IMR-90 (cell line): ENCODE data around the gene CD38. TPM values are rescaled to one million over a fixed set of nuclear protein-coding genes. Genes with fewer than 3 reads are reported as not detected.

Source experiments
- ATAC-seq: fragments of 200-7000 bp; cut with Tn5 transposase; 2 replicates; pipeline ENCODE4 v1.9.1; 2020; ENCODE audit warnings: low read depth, mild to moderate bottlenecking, moderate library complexity
- BruUV-seq: library from RNA; stranded (reverse); fragments of 400-500 nt; replicated peaks from 2 replicates; lab custom pipeline; 2021; lab: Mats Ljungman, UMichigan
- CTCF ChIA-PET: fragments of 300-600 bp; formaldehyde crosslinking; extraction: SDS; loops from one replicate; lab custom pipeline; 2021; ENCODE audit warnings: antibody characterized with exemption; lab: Yijun Ruan, JAX
- POLR2A ChIA-PET: fragments of 300-600 bp; sonication (Branson Sonifier 250); formaldehyde crosslinking; loops from one replicate; lab custom pipeline; 2022; ENCODE audit warnings: antibody characterized with exemption; ENCODE audit not compliant: unreplicated experiment; lab: Charles Lee
- DNase-seq: peaks from one replicate; pipeline ENCODE4 v3.0.0; 2013
- H2AFZ ChIP-seq: replicated peaks from 2 replicates; pipeline ENCODE3; 2013; ENCODE audit warnings: low read length, mild to moderate bottlenecking; ENCODE audit not compliant: poor library complexity
- H2AK5ac ChIP-seq: 2 replicates; pipeline ENCODE4 v1.6.1; 2013; ENCODE audit warnings: low read depth, low read length, inconsistent platforms
- H2AK9ac ChIP-seq: replicated peaks from 2 replicates; pipeline ENCODE3; 2013; ENCODE audit warnings: mild to moderate bottlenecking, low read depth, low read length, moderate library complexity; ENCODE audit not compliant: poor library complexity
- H2BK120ac ChIP-seq: 2 replicates; pipeline ENCODE4 v1.6.1; 2013; ENCODE audit warnings: low read depth, low read length, inconsistent platforms
- H2BK15ac ChIP-seq: 3 replicates; pipeline ENCODE4 v1.6.1; 2013; ENCODE audit warnings: low read depth, low read length, inconsistent platforms
- H2BK20ac ChIP-seq: 2 replicates; pipeline ENCODE4 v1.6.1; 2013; ENCODE audit warnings: low read depth, mild to moderate bottlenecking, inconsistent platforms, low read length, moderate library complexity
- H2BK5ac ChIP-seq: 2 replicates; pipeline ENCODE4 v1.6.1; 2013; ENCODE audit warnings: mild to moderate bottlenecking, low read depth, low read length, inconsistent platforms; ENCODE audit not compliant: poor library complexity, severe bottlenecking
- H3K14ac ChIP-seq: replicated peaks from 2 replicates; pipeline ENCODE4 v1.6.1; 2013; ENCODE audit warnings: low read depth, low read length, inconsistent platforms
- H3K18ac ChIP-seq: 2 replicates; pipeline ENCODE4 v1.6.1; 2013; ENCODE audit warnings: low read depth, low read length, control low read depth
- H3K23ac ChIP-seq: 2 replicates; pipeline ENCODE4 v1.6.1; 2013; ENCODE audit warnings: low read depth, low read length, inconsistent platforms
- H3K27ac ChIP-seq: 2 replicates; pipeline ENCODE4 v1.5.1; 2013; ENCODE audit warnings: mild to moderate bottlenecking, control low read depth, low read length; ENCODE audit not compliant: insufficient read depth
- H3K27me3 ChIP-seq: 2 replicates; pipeline ENCODE4 v1.6.1; 2013; ENCODE audit warnings: low read length; ENCODE audit not compliant: control insufficient read depth, insufficient read depth
- H3K36me3 ChIP-seq: 2 replicates; pipeline ENCODE4 v1.6.1; 2013; ENCODE audit warnings: low read length, mixed read lengths; ENCODE audit not compliant: control insufficient read depth, insufficient read depth
- H3K4ac ChIP-seq: 2 replicates; pipeline ENCODE4 v1.6.1; 2013; ENCODE audit warnings: low read depth, low read length, inconsistent platforms
- H3K4me1 ChIP-seq: 2 replicates; pipeline ENCODE4 v1.6.1; 2013; ENCODE audit warnings: low read length, mixed read lengths; ENCODE audit not compliant: control insufficient read depth, insufficient read depth
- H3K4me2 ChIP-seq: 2 replicates; pipeline ENCODE4 v1.6.1; 2013; ENCODE audit warnings: low read depth, mild to moderate bottlenecking, control low read depth, low read length, moderate library complexity
- H3K4me3 ChIP-seq: 2 replicates; pipeline ENCODE4 v1.5.1; 2013; ENCODE audit warnings: low read depth, mild to moderate bottlenecking, control low read depth, low read length, moderate library complexity; ENCODE audit not compliant: insufficient read depth
- H3K56ac ChIP-seq: 2 replicates; pipeline ENCODE4 v1.6.1; 2013; ENCODE audit warnings: low read length, inconsistent platforms; ENCODE audit not compliant: insufficient read depth; ENCODE audit errors: extremely low read depth
- H3K79me1 ChIP-seq, 2 experiments: 2 replicates each; pipeline ENCODE4 v1.6.1; 2013; ENCODE audit warnings: low read length in 2 of 2, inconsistent platforms in 1 of 2, low read depth in 1 of 2
- H3K9ac ChIP-seq: 2 replicates; pipeline ENCODE4 v1.6.1; 2013; ENCODE audit warnings: low read depth, low read length, control low read depth
- H3K9me1 ChIP-seq: 2 replicates; pipeline ENCODE4 v1.6.1; 2013; ENCODE audit warnings: low read length, inconsistent platforms; ENCODE audit not compliant: insufficient read depth
- H3K9me3 ChIP-seq: 2 replicates; pipeline ENCODE4 v1.6.1; 2013; ENCODE audit warnings: low read length; ENCODE audit not compliant: control insufficient read depth, insufficient read depth
- H4K20me1 ChIP-seq: 2 replicates; pipeline ENCODE4 v1.6.1; 2013; ENCODE audit warnings: low read length, inconsistent platforms; ENCODE audit not compliant: insufficient read depth
- H4K5ac ChIP-seq: 2 replicates; pipeline ENCODE4 v1.6.1; 2013; ENCODE audit warnings: mild to moderate bottlenecking, low read depth, low read length, control low read depth
- H4K8ac ChIP-seq, 2 experiments: 2 replicates each; pipeline ENCODE4 v1.6.1; 2013; ENCODE audit warnings: low read depth in 2 of 2, low read length in 2 of 2, control low read depth in 1 of 2, inconsistent platforms in 1 of 2
- H4K91ac ChIP-seq: 2 replicates; pipeline ENCODE4 v1.6.1; 2013; ENCODE audit warnings: low read depth, low read length, inconsistent platforms; ENCODE audit not compliant: insufficient read depth
- BHLHE40 ChIP-seq: fragments of 150-350 bp; IDR thresholded peaks from 2 replicates; pipeline ENCODE4 v1.6.1; 2016; ENCODE audit warnings: mild to moderate bottlenecking, low read depth, low read length
- CEBPB ChIP-seq: IDR thresholded peaks from 2 replicates; pipeline ENCODE4 v1.6.1; 2012; ENCODE audit warnings: low read depth, low read length, improper control_type of control experiment
- CHD1 ChIP-seq: IDR thresholded peaks from 2 replicates; pipeline ENCODE4 v1.6.1; 2012; ENCODE audit warnings: low read depth, low read length, improper control_type of control experiment
- FOS ChIP-seq: fragments of 150-350 bp; IDR thresholded peaks from 2 replicates; pipeline ENCODE4 v1.6.1; 2016; ENCODE audit warnings: low read depth, low read length
- MAFK ChIP-seq: IDR thresholded peaks from 2 replicates; pipeline ENCODE4 v1.6.1; 2012; ENCODE audit warnings: low read depth, low read length, improper control_type of control experiment
- MAZ ChIP-seq: IDR thresholded peaks from 2 replicates; pipeline ENCODE4 v1.6.1; 2012; ENCODE audit warnings: low read depth, mild to moderate bottlenecking, low read length, improper control_type of control experiment, moderate library complexity, borderline replicate concordance
- MXI1 ChIP-seq: IDR thresholded peaks from 2 replicates; pipeline ENCODE4 v1.6.1; 2012; ENCODE audit warnings: low read depth, mild to moderate bottlenecking, low read length, moderate library complexity, borderline replicate concordance
- NFE2L2 ChIP-seq: fragments of 150-350 bp; IDR thresholded peaks from 2 replicates; pipeline ENCODE4 v1.6.1; 2016; ENCODE audit warnings: low read depth, mild to moderate bottlenecking, low read length
- POLR2A ChIP-seq: IDR thresholded peaks from 2 replicates; pipeline ENCODE4 v1.6.1; 2012; ENCODE audit warnings: mild to moderate bottlenecking, low read depth, low read length
- RAD21 ChIP-seq: IDR thresholded peaks from 2 replicates; pipeline ENCODE4 v1.6.1; 2012; ENCODE audit warnings: low read length, improper control_type of control experiment
- RCOR1 ChIP-seq: IDR thresholded peaks from 2 replicates; pipeline ENCODE4 v1.6.1; 2012; ENCODE audit warnings: mild to moderate bottlenecking, low read length, improper control_type of control experiment; ENCODE audit not compliant: insufficient replicate concordance
- RFX5 ChIP-seq: IDR thresholded peaks from 2 replicates; pipeline ENCODE4 v1.8.0; 2012; ENCODE audit warnings: low read depth, mild to moderate bottlenecking, low read length, moderate library complexity
- SMC3 ChIP-seq: fragments of 150-350 bp; IDR thresholded peaks from 2 replicates; pipeline ENCODE4 v1.6.1; 2016; ENCODE audit warnings: low read depth, mild to moderate bottlenecking, antibody characterized with exemption, low read length, moderate library complexity
- WGBS, 2 experiments: methylation state at CpG; one replicate each; pipeline versions ENCODE4 v1.1.5 to v1.1.7; 2013; ENCODE audit warnings: missing lambda C conversion rate in 2 of 2; ENCODE audit not compliant: insufficient read length in 1 of 2; ENCODE audit errors: extremely low coverage in 2 of 2; 5-methylcytosine and 5-hydroxymethylcytosine counted together
- dilution Hi-C: fragments of 300-500 bp; cut with HindIII; formaldehyde crosslinking; loops from one replicate; pipeline ENCODE4 v1.14.3; 2018; ENCODE audit warnings: low sequenced_read_pairs; ENCODE audit not compliant: unreplicated experiment
- in situ Hi-C: fragments of 300-500 bp; cut with MboI; formaldehyde crosslinking; loops from 3 replicates; pipeline ENCODE4 v1.14.3; 2019; ENCODE audit warnings: low sequenced_read_pairs, inconsistent platforms, mixed read lengths
- intact Hi-C: fragments of 100-400 bp; cut with micrococcal nuclease; formaldehyde crosslinking; loops from 2 replicates; pipeline ENCODE4 v1.10.0; 2022
- polyA plus RNA-seq, 3 experiments: library from polyadenylated mRNA; depleted of rRNA; stranded (reverse); fragments of >200 nt; gene quantifications; 2 replicates each; pipeline ENCODE4 v1.2.3, GENCODE V29; 2012; ENCODE audit warnings: low replicate concordance in 1 of 3
- total RNA-seq: library from RNA; depleted of rRNA; stranded (reverse); fragments of >200 nt; gene quantifications from 2 replicates; pipeline ENCODE4 v1.2.3, GENCODE V29; 2012
- TF ChIP-seq, protein P1 (sequence below): fragments of 150-350 bp; IDR thresholded peaks from 2 replicates; pipeline ENCODE4 v1.6.1; 2016; ENCODE audit warnings: low read depth, mild to moderate bottlenecking, low read length, moderate library complexity, borderline replicate concordance
- TF ChIP-seq, protein P2 (sequence below): conservative IDR thresholded peaks from 2 replicates; pipeline ENCODE4 v1.5.1; 2012; ENCODE audit warnings: mild to moderate bottlenecking, low read depth, low read length, improper control_type of control experiment
- TF ChIP-seq, protein P3 (sequence below): fragments of 150-350 bp; IDR thresholded peaks from 2 replicates; pipeline ENCODE4 v1.6.1; 2017; ENCODE audit warnings: mild to moderate bottlenecking, antibody characterized with exemption, low read length, low read depth

The CD38 gene
- total and polyA plus RNA-seq, 2 of the 4 experiments (the other 2 are of a cell fraction), result not detected

DNA sequence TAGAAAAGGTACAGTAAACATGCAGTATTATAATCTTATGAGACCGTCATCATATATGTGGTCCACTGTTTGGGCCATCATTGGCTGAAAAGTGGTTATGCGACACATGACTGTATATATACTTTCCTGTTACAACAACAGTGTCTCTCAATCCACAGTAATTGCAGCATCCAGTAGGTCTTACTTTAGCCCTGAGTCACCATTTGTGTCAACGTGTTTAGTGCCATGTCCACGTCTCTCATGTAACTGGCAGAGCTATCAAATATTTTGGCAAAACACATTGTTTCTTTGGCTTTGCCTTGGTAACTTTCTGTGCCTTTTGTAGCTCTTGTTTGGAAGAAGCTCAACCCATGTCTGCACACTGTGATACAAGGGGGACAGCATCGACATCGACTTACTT lies 73.8 kb downstream of the CD38 start:
- H3K79me1 ChIP-seq, result no peaks in the 10 kb centered on the region
- in situ Hi-C loops (no loop called here), dilution Hi-C loops (no loop called here), intact Hi-C loops (no loop called here)
- CTCF ChIA-PET, result no interaction called here
- TF ChIP-seq SMC3 (no peak), RCOR1 (no peak), RAD21 (no peak), MAFK (no peak), NFE2L2 (no peak), CEBPB (no peak), MAZ (no peak), CHD1 (no peak), FOS (no peak), RFX5 (no peak), POLR2A (no peak), BHLHE40 (no peak), MXI1 (no peak)
- TF ChIP-seq, protein P1, sequence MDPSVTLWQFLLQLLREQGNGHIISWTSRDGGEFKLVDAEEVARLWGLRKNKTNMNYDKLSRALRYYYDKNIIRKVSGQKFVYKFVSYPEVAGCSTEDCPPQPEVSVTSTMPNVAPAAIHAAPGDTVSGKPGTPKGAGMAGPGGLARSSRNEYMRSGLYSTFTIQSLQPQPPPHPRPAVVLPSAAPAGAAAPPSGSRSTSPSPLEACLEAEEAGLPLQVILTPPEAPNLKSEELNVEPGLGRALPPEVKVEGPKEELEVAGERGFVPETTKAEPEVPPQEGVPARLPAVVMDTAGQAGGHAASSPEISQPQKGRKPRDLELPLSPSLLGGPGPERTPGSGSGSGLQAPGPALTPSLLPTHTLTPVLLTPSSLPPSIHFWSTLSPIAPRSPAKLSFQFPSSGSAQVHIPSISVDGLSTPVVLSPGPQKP, result no peak
- TF ChIP-seq, protein P2, sequence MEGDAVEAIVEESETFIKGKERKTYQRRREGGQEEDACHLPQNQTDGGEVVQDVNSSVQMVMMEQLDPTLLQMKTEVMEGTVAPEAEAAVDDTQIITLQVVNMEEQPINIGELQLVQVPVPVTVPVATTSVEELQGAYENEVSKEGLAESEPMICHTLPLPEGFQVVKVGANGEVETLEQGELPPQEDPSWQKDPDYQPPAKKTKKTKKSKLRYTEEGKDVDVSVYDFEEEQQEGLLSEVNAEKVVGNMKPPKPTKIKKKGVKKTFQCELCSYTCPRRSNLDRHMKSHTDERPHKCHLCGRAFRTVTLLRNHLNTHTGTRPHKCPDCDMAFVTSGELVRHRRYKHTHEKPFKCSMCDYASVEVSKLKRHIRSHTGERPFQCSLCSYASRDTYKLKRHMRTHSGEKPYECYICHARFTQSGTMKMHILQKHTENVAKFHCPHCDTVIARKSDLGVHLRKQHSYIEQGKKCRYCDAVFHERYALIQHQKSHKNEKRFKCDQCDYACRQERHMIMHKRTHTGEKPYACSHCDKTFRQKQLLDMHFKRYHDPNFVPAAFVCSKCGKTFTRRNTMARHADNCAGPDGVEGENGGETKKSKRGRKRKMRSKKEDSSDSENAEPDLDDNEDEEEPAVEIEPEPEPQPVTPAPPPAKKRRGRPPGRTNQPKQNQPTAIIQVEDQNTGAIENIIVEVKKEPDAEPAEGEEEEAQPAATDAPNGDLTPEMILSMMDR, result no peak
- TF ChIP-seq, protein P3, sequence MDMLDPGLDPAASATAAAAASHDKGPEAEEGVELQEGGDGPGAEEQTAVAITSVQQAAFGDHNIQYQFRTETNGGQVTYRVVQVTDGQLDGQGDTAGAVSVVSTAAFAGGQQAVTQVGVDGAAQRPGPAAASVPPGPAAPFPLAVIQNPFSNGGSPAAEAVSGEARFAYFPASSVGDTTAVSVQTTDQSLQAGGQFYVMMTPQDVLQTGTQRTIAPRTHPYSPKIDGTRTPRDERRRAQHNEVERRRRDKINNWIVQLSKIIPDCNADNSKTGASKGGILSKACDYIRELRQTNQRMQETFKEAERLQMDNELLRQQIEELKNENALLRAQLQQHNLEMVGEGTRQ, result no peak
- BruUV-seq, result no TSS peak
- no peak overlapping the region for H2BK5ac ChIP-seq
- H2BK15ac ChIP-seq, result no peak overlapping the region
- H2BK20ac ChIP-seq, result no peak overlapping the region
- no peak overlapping the region for H2BK120ac ChIP-seq
- no peak overlapping the region for H2AK9ac ChIP-seq
- no peak overlapping the region for H4K5ac ChIP-seq
- peaks cover 13% of the 10 kb centered on the region for H3K27me3 ChIP-seq
- no peak overlapping the region for H3K4ac ChIP-seq
- no peak overlapping the region for H3K9ac ChIP-seq
- no peak overlapping the region for H3K4me2 ChIP-seq
- H3K9me1 ChIP-seq, result no peaks in the 10 kb centered on the region
- no peak overlapping the region for H3K23ac ChIP-seq
- POLR2A ChIA-PET, result no interaction called here
- no peak overlapping the region for H2AK5ac ChIP-seq
- 57% methylated on average over 3 of the region's 6 CpGs; no CpG with 5 or more reads in 1 of the 2 experiments for WGBS, 2 experiments
- H3K36me3 ChIP-seq, result no peaks in the 10 kb centered on the region
- H2AFZ ChIP-seq, result no peak overlapping the region
- no peak overlapping the region for H4K8ac ChIP-seq
- H3K14ac ChIP-seq, result no peak overlapping the region
- no peaks in the 10 kb centered on the region for H4K20me1 ChIP-seq
- no peak overlapping the region for H3K4me3 ChIP-seq
- no peak overlapping the region for H3K27ac ChIP-seq
- H3K4me1 ChIP-seq, result no peaks in the 10 kb centered on the region
- H3K18ac ChIP-seq, result no peak overlapping the region
- H4K91ac ChIP-seq, result no peak overlapping the region
- no peak for ATAC-seq
- no peaks in the 10 kb centered on the region for H3K9me3 ChIP-seq
- no peak overlapping the region for H3K56ac ChIP-seq
- no peak for DNase-seq
